ENCODE measurements around the gene MANBA. TPM values are rescaled to one million over a fixed set of nuclear protein-coding genes. Genes with fewer than 3 reads are reported as not detected.
A peak's percentile ranks its signal among the peaks of the same experiment; 100 is the strongest.

MANBA gene
- total RNA-seq, 2 donors from 2014 or later: 37.2 to 41.3 TPM

DNA sequence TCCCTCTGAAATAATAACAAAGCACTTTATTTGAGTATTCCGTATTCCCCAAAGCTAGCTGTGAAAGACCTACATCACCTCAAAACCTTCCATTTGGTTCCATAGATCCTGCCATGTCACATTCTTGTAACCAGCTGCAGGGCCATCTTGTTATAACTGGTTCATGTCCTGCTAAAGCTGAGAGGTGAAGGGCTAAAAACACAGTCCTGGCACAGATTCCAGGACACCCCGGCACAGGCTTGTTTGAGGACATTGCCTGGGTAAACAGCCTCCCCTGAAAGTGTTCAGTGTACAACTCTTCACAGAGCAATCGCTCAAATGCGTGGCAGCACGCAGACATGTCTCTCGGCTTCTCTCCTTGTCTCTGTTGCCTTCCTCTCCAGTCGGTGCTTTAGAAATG, 129.2 kb downstream of the MANBA start:
- Histone ChIP-seq H3K27ac (no peak overlapping the region), H3K4me3 (no peak overlapping the region), H3K36me3 (peaks cover 6% of the 10 kb centered on the region), H3K9me3 (no peaks in the 10 kb centered on the region), H3K4me1 (ENCODE audit: control insufficient read depth in 1 of 2, low read depth in 2 of 2) (no peaks in the 10 kb centered on the region), H3K27me3 (replicated peaks; ENCODE audit: insufficient read depth) (no peaks in the 10 kb centered on the region)
- DNase-seq (ENCODE audit: low spot score) (no peak), ATAC-seq (ENCODE audit: insufficient number of reproducible peaks, low FRiP score, low read depth) (no peak)
- TF ChIP-seq, protein P1, sequence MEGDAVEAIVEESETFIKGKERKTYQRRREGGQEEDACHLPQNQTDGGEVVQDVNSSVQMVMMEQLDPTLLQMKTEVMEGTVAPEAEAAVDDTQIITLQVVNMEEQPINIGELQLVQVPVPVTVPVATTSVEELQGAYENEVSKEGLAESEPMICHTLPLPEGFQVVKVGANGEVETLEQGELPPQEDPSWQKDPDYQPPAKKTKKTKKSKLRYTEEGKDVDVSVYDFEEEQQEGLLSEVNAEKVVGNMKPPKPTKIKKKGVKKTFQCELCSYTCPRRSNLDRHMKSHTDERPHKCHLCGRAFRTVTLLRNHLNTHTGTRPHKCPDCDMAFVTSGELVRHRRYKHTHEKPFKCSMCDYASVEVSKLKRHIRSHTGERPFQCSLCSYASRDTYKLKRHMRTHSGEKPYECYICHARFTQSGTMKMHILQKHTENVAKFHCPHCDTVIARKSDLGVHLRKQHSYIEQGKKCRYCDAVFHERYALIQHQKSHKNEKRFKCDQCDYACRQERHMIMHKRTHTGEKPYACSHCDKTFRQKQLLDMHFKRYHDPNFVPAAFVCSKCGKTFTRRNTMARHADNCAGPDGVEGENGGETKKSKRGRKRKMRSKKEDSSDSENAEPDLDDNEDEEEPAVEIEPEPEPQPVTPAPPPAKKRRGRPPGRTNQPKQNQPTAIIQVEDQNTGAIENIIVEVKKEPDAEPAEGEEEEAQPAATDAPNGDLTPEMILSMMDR (IDR thresholded peaks at IDR 0.05): no peak

- TF ChIP-seq, protein P1 (IDR thresholded peaks at IDR 0.05): no peak
- Histone ChIP-seq H3K27ac (no peak overlapping the region), H3K4me1 (ENCODE audit: control insufficient read depth in 1 of 2, low read depth in 2 of 2) (no peaks in the 10 kb centered on the region), H3K36me3 (peaks cover under 1% of the 10 kb centered on the region), H3K27me3 (replicated peaks; ENCODE audit: insufficient read depth) (no peaks in the 10 kb centered on the region), H3K9me3 (no peaks in the 10 kb centered on the region), H3K4me3 (no peak overlapping the region)
- DNase-seq (ENCODE audit: low spot score) (no peak), ATAC-seq (ENCODE audit: insufficient number of reproducible peaks, low FRiP score, low read depth) (no peak)
These were observed 131.1 kb downstream of the MANBA start for GRCh38 chr4:102629673-102630072.

DNA sequence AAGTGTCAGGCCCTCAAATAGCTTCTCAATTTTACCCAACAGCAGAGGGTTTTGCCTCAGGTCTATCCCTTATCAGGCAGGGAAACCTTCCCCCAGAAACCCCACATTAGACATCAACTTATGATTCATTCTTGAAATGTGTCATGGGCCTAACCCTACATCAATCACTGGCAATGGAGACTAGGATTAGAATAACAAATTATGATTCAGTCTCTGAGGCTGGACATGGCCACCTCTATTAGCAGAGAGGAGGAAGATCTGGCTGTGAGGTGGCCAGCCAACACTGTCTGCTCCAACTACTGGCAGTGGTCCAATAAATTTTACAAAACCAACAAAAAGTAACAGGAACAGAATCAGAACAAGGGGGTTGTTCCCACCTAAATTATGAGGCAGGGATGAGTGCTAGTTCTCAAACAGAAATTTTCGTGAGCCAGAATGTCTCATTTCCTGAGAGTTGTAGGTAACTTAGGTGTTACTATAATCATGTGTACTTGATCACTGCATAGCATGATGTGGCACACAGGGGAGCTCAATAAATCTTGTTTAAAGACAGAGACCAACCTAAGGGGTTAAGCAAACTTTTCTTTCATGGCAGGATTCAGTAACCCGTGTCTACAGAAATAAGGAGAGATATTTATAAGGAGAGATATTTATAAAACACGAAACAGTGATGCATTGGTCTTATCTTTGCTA, 132.8 kb downstream of the MANBA start:
- no peak overlapping the region for H3K4me3 ChIP-seq
- TF ChIP-seq, protein P1 (IDR thresholded peaks at IDR 0.05): no peak
- H3K27me3 ChIP-seq (replicated peaks; ENCODE audit: insufficient read depth): no peaks in the 10 kb centered on the region

DNA sequence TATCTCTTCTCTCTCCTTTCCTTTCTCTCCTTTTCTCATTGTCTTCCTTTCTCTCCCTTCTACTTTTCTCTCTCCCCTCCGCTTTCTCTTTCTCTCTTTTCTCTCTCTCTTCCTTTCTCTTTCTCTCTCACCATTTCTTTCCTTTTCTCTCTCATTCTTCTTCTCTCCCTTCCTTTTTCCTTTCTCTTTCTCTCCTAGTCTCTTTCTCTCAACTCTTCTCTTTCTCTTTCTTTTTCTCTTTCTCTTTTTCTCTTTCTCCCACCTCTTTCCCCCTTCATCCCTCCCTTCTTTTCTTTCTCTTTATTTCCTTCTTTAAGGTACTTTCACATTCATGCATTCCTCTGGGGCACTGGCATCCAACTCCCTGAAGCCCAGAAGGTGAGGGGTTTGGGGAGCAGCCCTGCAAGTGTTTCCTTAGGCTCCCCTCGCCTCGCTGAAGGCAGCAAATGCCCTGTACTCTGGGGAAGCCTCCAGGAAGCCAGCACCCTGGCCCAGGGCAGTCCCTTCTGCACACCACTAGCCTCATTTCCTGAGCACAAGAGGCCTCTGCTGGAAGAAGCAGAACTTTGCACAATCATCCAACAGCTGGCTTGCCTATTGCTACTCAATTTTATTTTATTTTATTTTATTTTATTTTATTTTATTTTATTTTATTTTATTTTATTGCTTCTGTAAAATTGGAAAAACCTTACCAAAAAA, 135.4 kb downstream of the MANBA start:
- DNase-seq (ENCODE audit: low spot score): no peak
- TF ChIP-seq, protein P1 (IDR thresholded peaks at IDR 0.05): no peak

More for the DNA sequence above, 132.8 kb downstream of the MANBA start:
- DNase-seq (ENCODE audit: low spot score): no peak
- ATAC-seq (ENCODE audit: insufficient number of reproducible peaks, low FRiP score, low read depth): peak; percentile 39
- no peak overlapping the region for H3K27ac ChIP-seq
- no peaks in the 10 kb centered on the region for H3K36me3 ChIP-seq
- no peaks in the 10 kb centered on the region for H3K9me3 ChIP-seq
- H3K4me1 ChIP-seq (ENCODE audit: control insufficient read depth in 1 of 2, low read depth in 2 of 2): no peaks in the 10 kb centered on the region

DNA sequence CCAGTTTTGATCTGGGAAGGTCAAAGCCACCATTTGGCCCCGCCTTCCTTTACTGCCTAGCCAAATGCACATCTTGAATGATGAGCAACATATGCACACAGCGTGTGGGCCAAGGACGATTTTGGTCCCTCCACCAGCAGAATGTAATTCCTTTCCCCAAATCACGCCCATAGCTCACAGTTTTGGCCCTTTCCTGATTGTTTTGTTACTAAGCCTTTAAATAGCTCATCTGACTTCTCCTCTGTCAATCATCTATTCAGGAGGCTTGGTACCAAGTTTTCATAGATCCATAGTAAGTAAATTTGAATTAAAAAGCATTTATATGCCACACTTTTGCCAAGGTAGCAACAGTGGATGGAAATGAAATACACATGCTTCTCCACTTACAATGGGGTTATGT, 136.3 kb downstream of the MANBA start:
- Histone ChIP-seq H3K9me3 (no peaks in the 10 kb centered on the region), H3K27me3 (replicated peaks; ENCODE audit: insufficient read depth) (no peaks in the 10 kb centered on the region), H3K4me3 (no peak overlapping the region), H3K36me3 (no peaks in the 10 kb centered on the region), H3K27ac (no peak overlapping the region), H3K4me1 (ENCODE audit: control insufficient read depth in 1 of 2, low read depth in 2 of 2) (peaks cover 0 to 12% of the 10 kb centered on the region in 2 donors)
- DNase-seq (ENCODE audit: low spot score): no peak
- no peak for ATAC-seq (ENCODE audit: insufficient number of reproducible peaks, low FRiP score, low read depth)
- TF ChIP-seq, protein P1 (IDR thresholded peaks at IDR 0.05): no peak

More for the DNA sequence above, 135.4 kb downstream of the MANBA start:
- no peak overlapping the region for H3K4me3 ChIP-seq
- H3K36me3 ChIP-seq: no peaks in the 10 kb centered on the region
- H3K27ac ChIP-seq: no peak overlapping the region
- H3K9me3 ChIP-seq: no peaks in the 10 kb centered on the region
- H3K27me3 ChIP-seq (replicated peaks; ENCODE audit: insufficient read depth): no peaks in the 10 kb centered on the region
- peaks cover 0 to 10% of the 10 kb centered on the region in 2 donors for H3K4me1 ChIP-seq (ENCODE audit: control insufficient read depth in 1 of 2, low read depth in 2 of 2)
- ATAC-seq (ENCODE audit: insufficient number of reproducible peaks, low FRiP score, low read depth): no peak

All from thoracic aorta (tissue), 2 donors.